GM19025 (cell line): ENCODE measurements around the gene SLC20A1.

Experiments
- ATAC-seq: cut with Tn5 transposase; IDR thresholded peaks from one replicate; pipeline ENCODE4 v1.9.1; 2021; ENCODE audit warnings: mild to moderate bottlenecking, low read depth, moderate library complexity; ENCODE audit not compliant: unreplicated experiment

The SLC20A1 gene

GRCh38 chr2:112674229-112674628, 28.5 kb downstream of the SLC20A1 start:
- ATAC-seq = no peak

- no peak for ATAC-seq
Observed at GRCh38 chr2:112679484-112679883, 33.7 kb downstream of the SLC20A1 start.

GRCh38 chr2:112680666-112681101, 34.9 kb downstream of the SLC20A1 start:
- no peak for ATAC-seq

- ATAC-seq = no peak
Observed at GRCh38 chr2:112682101-112682500, 36.4 kb downstream of the SLC20A1 start.

- no peak for ATAC-seq
Observed at GRCh38 chr2:112683550-112684414, 38.0 kb downstream of the SLC20A1 start.

GRCh38 chr2:112684415-112684775, 38.7 kb downstream of the SLC20A1 start:
- ATAC-seq = no peak

- no peak for ATAC-seq
Observed at GRCh38 chr2:112685271-112685884, 39.6 kb downstream of the SLC20A1 start.

- ATAC-seq = no peak
Observed at GRCh38 chr2:112686348-112687217, 40.8 kb downstream of the SLC20A1 start.

GRCh38 chr2:112687522-112687921, 41.8 kb downstream of the SLC20A1 start:
- no peak for ATAC-seq

GRCh38 chr2:112688086-112688880, 42.5 kb downstream of the SLC20A1 start:
- no peak for ATAC-seq

- ATAC-seq = no peak
Observed at GRCh38 chr2:112690853-112691401, 45.2 kb downstream of the SLC20A1 start.

GRCh38 chr2:112691881-112692281, 46.1 kb downstream of the SLC20A1 start:
- no peak for ATAC-seq

- ATAC-seq = peak; percentile 93
Observed at GRCh38 chr2:112692495-112692911, 46.8 kb downstream of the SLC20A1 start.

- ATAC-seq = no peak
Observed at GRCh38 chr2:112692918-112693317, 47.2 kb downstream of the SLC20A1 start.

GRCh38 chr2:112693596-112693995, 47.9 kb downstream of the SLC20A1 start:
- ATAC-seq = no peak

- ATAC-seq = no peak
Observed at GRCh38 chr2:112694182-112694581, 48.4 kb downstream of the SLC20A1 start.

- ATAC-seq = no peak
Observed at GRCh38 chr2:112698834-112699515, 53.2 kb downstream of the SLC20A1 start.

GRCh38 chr2:112699984-112700667, 54.4 kb downstream of the SLC20A1 start:
- no peak for ATAC-seq

- no peak for ATAC-seq
Observed at GRCh38 chr2:112701052-112701451, 55.3 kb downstream of the SLC20A1 start.
